Esophagus squamous epithelium (tissue), 5 donors: ENCODE results near the gene TPM2. TPM values are rescaled to one million over a fixed set of nuclear protein-coding genes. Genes with fewer than 3 reads are reported as not detected.

Source experiments
- DNase-seq: peaks from one replicate; lab custom pipeline; 2025; lab: John Stamatoyannopoulos, UW
- H3K27ac ChIP-seq, 4 donors: fragments of 200-600 bp; sonication (generic); one replicate each; pipeline ENCODE4 v1.5.1; 2016 to 2019; ENCODE audit warnings: mild to moderate bottlenecking in 1 of 4
- H3K27me3 ChIP-seq, 4 donors: fragments of 200-600 bp; sonication (generic); 1 replicate in 3 of 4; 2 replicates in 1 of 4; pipeline versions ENCODE4 v1.5.1 to v1.6.0; 2017 to 2021; ENCODE audit warnings: antibody characterized with exemption in 1 of 4
- H3K36me3 ChIP-seq, 3 donors: fragments of 200-600 bp; sonication (generic); one replicate each; pipeline ENCODE4 v1.5.1; 2016 to 2019
- H3K4me1 ChIP-seq, 3 donors: fragments of 200-600 bp; sonication (generic); one replicate each; pipeline ENCODE4 v1.5.1; 2017 to 2019
- H3K4me3 ChIP-seq, 4 donors: fragments of 200-600 bp; sonication (generic); 1 replicate in 3 of 4; 2 replicates in 1 of 4; pipeline ENCODE4 v1.5.1; 2016 to 2019; ENCODE audit warnings: mild to moderate bottlenecking in 2 of 4, moderate library complexity in 1 of 4
- H3K9me3 ChIP-seq, 3 donors: fragments of 200-600 bp; sonication (generic); one replicate each; pipeline ENCODE4 v1.5.1; 2016 to 2019
- CTCF ChIP-seq, 6 experiments: fragments of 450-650 bp in 4 of 6; fragments of 200-600 bp in 2 of 6; sonication (generic) in 2 of 6; IDR thresholded peaks; one replicate each; pipeline ENCODE4 v1.5.1; 2016 to 2019; ENCODE audit warnings: antibody characterized with exemption in 6 of 6, mild to moderate bottlenecking in 4 of 6, moderate library complexity in 4 of 6
- POLR2A ChIP-seq, 4 donors: fragments of 450-650 bp; IDR thresholded peaks; one replicate each; pipeline ENCODE4 v1.6.1; 2017; ENCODE audit warnings: antibody characterized with exemption in 4 of 4, mild to moderate bottlenecking in 4 of 4, moderate library complexity in 3 of 4
- WGBS, 2 donors: methylation state at CpG; one replicate each; pipeline ENCODE4 v1.1.5; 2018; 5-methylcytosine and 5-hydroxymethylcytosine counted together
- intact Hi-C: fragments of 100-400 bp; cut with DNase I; formaldehyde crosslinking; loops from one replicate; pipeline ENCODE4 v1.15.0; 2022
- total RNA-seq, 4 donors: library from RNA; depleted of rRNA; stranded (reverse); fragments of >200 nt; gene quantifications; one replicate each; pipeline ENCODE4 v1.1.0, GENCODE V29; 2016
- donor health status: DM: yes; HTN: yes; CAD: no.

TPM2 gene
- total RNA-seq, 4 donors from 2014 or later: 80.8 to 1,148 (median 217) TPM

- peaks cover 0 to 49% (median 5%) of the 10 kb centered on the region in 3 donors for H3K4me1 ChIP-seq
- peaks cover 0 to 34% (median 0%) of the 10 kb centered on the region in 3 donors for H3K36me3 ChIP-seq
- no peak for DNase-seq
Measured at GRCh38 chr9:35685506-35685905, 4.2 kb downstream of the TPM2 start.

GRCh38 chr9:35684921-35685320 lies 4.8 kb downstream of the TPM2 start:
- peaks cover 0 to 34% (median 0%) of the 10 kb centered on the region in 3 donors for H3K36me3 ChIP-seq
- no peaks in the 10 kb centered on the region for H3K9me3 ChIP-seq
- peaks cover 0 to 2% (median 0%) of the 10 kb centered on the region in 4 donors for H3K27me3 ChIP-seq
- WGBS, 2 donors: 83 to 84% methylated on average over 5 to 7 of the region's 10 CpGs
- intact Hi-C loops: loop anchor here (10.0 kb wide), 1 partner anchor 80 kb away; the partner anchor contains the start of gene TESK1
- TF ChIP-seq CTCF (IDR thresholded peaks at IDR 0.05) (no peak), POLR2A (IDR thresholded peaks at IDR 0.05) (no peak)
- no peak for DNase-seq
- peak overlapping the region in 3 of 4 donors; percentile 59 to 76 (median 71) for H3K4me3 ChIP-seq
- H3K27ac ChIP-seq: peak overlapping the region; percentile 43 to 90 (median 73)
- peaks cover 0 to 44% (median 2%) of the 10 kb centered on the region in 3 donors for H3K4me1 ChIP-seq

More at GRCh38 chr9:35685506-35685905, 4.2 kb downstream of the TPM2 start:
- no peaks in the 10 kb centered on the region for H3K9me3 ChIP-seq
- 80% methylated on average over 11 of the region's 13 CpGs; no CpG with 5 or more reads in 1 of the 2 donors for WGBS, 2 donors
- H3K27me3 ChIP-seq: peaks cover 0 to 6% (median 0%) of the 10 kb centered on the region in 4 donors
- H3K27ac ChIP-seq: peak overlapping the region; percentile 43 to 90 (median 73)
- intact Hi-C loops: loop anchor here (10.0 kb wide), 1 partner anchor 81 kb away; the partner anchor contains the start of gene TESK1
- peak overlapping the region in 3 of 4 donors; percentile 59 to 76 (median 71) for H3K4me3 ChIP-seq
- TF ChIP-seq POLR2A (IDR thresholded peaks at IDR 0.05) (no peak), CTCF (IDR thresholded peaks at IDR 0.05) (no peak)

- no peak for DNase-seq
- intact Hi-C loops: loop anchor here (10.0 kb wide), 1 partner anchor 79 kb away; the partner anchor contains the start of gene TESK1
- peak overlapping the region in 3 of 4 donors; percentile 72 to 90 (median 87) for H3K27ac ChIP-seq
- WGBS, 2 donors: 52 to 78% methylated on average over 2 of the region's 2 CpGs
- H3K36me3 ChIP-seq: peaks cover 0 to 34% (median 0%) of the 10 kb centered on the region in 3 donors
- H3K9me3 ChIP-seq: no peaks in the 10 kb centered on the region
- no peaks in the 10 kb centered on the region for H3K27me3 ChIP-seq
- peak overlapping the region in 2 of 4 donors; percentile 71 to 76 for H3K4me3 ChIP-seq
- H3K4me1 ChIP-seq: peaks cover 0 to 28% (median 0%) of the 10 kb centered on the region in 3 donors
- TF ChIP-seq POLR2A (IDR thresholded peaks at IDR 0.05): no peak
- no peak for TF ChIP-seq CTCF (IDR thresholded peaks at IDR 0.05)
Measured at GRCh38 chr9:35683323-35683722, 6.4 kb downstream of the TPM2 start.

- TF ChIP-seq CTCF (IDR thresholded peaks at IDR 0.05) (no peak), POLR2A (IDR thresholded peaks at IDR 0.05) (no peak)
- H3K4me3 ChIP-seq: no peak overlapping the region
- no peaks in the 10 kb centered on the region for H3K27me3 ChIP-seq
- no peak for DNase-seq
- intact Hi-C loops: loop anchor here (10.0 kb wide), 1 partner anchor 78 kb away; the partner anchor contains the start of gene TESK1
- peaks cover 0 to 34% (median 0%) of the 10 kb centered on the region in 3 donors for H3K36me3 ChIP-seq
- H3K27ac ChIP-seq: peak overlapping the region in 3 of 4 donors; percentile 72 to 90 (median 87)
- peaks cover 0 to 23% (median 0%) of the 10 kb centered on the region in 3 donors for H3K4me1 ChIP-seq
- WGBS, 2 donors: 76 to 86% methylated on average over 7 to 10 of the region's 10 CpGs
- H3K9me3 ChIP-seq: no peaks in the 10 kb centered on the region
Measured at GRCh38 chr9:35682520-35683315, 7.0 kb downstream of the TPM2 start.
